ENCODE measurements around the gene CDK16. TPM values are rescaled to one million over a fixed set of nuclear protein-coding genes. Genes with fewer than 3 reads are reported as not detected.
"Not testable (repeated sequence)": the region's sequence is repeated elsewhere in the genome, so short reads cannot be mapped to it uniquely, and the experiment has no call there.

Gene CDK16
- total RNA-seq, 4 donors from 2014 or later: 70.5 to 90.1 (median 88.0) TPM

DNA sequence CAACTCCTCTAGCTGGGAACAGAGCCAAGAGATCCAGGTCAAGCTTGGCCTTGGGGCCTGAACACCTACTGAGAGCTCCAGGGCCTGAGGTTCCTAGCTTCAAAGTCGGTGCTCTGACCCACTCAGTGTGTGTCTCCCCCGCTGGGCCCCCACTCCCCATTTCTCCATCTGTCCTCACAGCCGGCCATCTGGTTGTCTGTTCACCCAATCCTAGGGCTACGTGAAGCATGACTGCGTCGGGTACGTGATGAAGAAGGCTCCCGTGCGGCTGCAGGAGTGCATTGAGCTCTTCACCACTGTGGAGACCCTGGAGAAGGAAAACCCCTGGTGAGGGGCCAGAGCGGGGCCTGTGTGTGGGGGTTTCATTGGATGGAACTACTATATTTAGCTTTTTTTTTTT is 26.7 kb downstream of the CDK16 start:
- no peak overlapping the region for H3K4me3 ChIP-seq
- DNase-seq (ENCODE audit: low spot score in 2 of 2): no peak
- no peaks in the 10 kb centered on the region for H3K9me3 ChIP-seq
- WGBS: 89% methylated on average over 10 of the region's 10 CpGs
- TF ChIP-seq EP300 (IDR thresholded peaks at IDR 0.05) (no peak), POLR2A (IDR thresholded peaks at IDR 0.05) (no peak), POLR2AphosphoS5 (IDR thresholded peaks at IDR 0.05) (no peak)
- TF ChIP-seq, protein P1, sequence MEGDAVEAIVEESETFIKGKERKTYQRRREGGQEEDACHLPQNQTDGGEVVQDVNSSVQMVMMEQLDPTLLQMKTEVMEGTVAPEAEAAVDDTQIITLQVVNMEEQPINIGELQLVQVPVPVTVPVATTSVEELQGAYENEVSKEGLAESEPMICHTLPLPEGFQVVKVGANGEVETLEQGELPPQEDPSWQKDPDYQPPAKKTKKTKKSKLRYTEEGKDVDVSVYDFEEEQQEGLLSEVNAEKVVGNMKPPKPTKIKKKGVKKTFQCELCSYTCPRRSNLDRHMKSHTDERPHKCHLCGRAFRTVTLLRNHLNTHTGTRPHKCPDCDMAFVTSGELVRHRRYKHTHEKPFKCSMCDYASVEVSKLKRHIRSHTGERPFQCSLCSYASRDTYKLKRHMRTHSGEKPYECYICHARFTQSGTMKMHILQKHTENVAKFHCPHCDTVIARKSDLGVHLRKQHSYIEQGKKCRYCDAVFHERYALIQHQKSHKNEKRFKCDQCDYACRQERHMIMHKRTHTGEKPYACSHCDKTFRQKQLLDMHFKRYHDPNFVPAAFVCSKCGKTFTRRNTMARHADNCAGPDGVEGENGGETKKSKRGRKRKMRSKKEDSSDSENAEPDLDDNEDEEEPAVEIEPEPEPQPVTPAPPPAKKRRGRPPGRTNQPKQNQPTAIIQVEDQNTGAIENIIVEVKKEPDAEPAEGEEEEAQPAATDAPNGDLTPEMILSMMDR (IDR thresholded peaks at IDR 0.05): no peak
- no peaks in the 10 kb centered on the region for H3K27me3 ChIP-seq
- no peaks in the 10 kb centered on the region for H3K4me1 ChIP-seq
- no peak overlapping the region for H3K27ac ChIP-seq
- peaks cover 42% of the 10 kb centered on the region for H3K36me3 ChIP-seq

DNA sequence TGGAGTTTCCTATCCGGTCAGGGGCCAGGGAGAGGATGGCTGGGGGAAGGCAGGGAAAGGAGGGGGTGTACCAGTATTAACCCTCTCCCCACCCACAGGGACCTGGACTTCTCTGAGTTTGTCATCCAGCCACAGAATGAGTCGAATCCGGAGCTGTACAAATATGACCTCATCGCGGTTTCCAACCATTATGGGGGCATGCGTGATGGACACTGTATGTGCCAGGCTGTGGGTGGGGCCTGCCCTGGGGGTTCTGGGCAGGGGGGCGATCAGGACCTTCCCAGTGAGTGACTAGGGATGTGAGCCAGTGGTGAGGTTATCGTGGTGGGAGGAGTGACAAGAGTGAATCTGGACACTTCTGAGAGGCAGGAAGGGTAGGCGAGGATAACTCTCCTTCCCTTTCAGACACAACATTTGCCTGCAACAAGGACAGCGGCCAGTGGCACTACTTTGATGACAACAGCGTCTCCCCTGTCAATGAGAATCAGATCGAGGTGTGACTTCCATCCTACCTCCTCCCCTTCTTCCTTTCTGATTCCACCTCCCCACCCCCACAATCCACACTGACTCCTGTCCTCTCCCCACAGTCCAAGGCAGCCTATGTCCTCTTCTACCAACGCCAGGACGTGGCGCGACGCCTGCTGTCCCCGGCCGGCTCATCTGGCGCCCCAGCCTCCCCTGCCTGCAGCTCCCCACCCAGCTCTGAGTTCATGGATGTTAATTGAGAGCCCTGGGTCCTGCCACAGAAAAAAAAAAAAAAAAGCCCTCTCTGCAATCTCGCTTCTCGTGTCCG is 28.9 kb downstream of the CDK16 start:
- Histone ChIP-seq H3K4me3 (no peak overlapping the region), H3K9me3 (no peaks in the 10 kb centered on the region), H3K27ac (no peak overlapping the region), H3K27me3 (no peaks in the 10 kb centered on the region), H3K36me3 (peaks cover 20% of the 10 kb centered on the region), H3K4me1 (no peaks in the 10 kb centered on the region)
- WGBS: 84% methylated on average over 23 of the region's 23 CpGs
- TF ChIP-seq EP300 (IDR thresholded peaks at IDR 0.05): no peak
- no peak for TF ChIP-seq POLR2AphosphoS5 (IDR thresholded peaks at IDR 0.05)
- no peak for TF ChIP-seq POLR2A (IDR thresholded peaks at IDR 0.05)
- TF ChIP-seq, protein P1 (IDR thresholded peaks at IDR 0.05): no peak
- DNase-seq (ENCODE audit: low spot score in 2 of 2): no peak

DNA sequence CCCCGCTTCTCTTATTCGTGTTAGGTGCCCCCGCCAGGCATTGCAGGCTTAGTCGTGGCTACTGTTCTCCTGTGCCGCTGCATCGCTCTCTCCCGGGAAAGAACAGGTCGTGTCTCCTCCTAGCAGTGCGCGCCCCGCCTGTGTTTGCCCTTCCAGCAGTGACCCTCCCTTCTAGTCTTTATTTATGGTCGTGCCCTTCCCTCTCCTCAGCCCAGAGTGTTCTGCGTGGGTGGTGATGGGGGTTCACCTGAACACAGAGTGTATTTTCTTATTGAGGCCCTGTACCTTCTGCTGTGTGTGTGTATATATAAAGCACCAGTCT is 29.5 kb downstream of the CDK16 start:
- 74% methylated on average over 13 of the region's 13 CpGs for WGBS
- no peak overlapping the region for H3K27ac ChIP-seq
- H3K27me3 ChIP-seq: no peaks in the 10 kb centered on the region
- TF ChIP-seq POLR2A (IDR thresholded peaks at IDR 0.05) (no peak), POLR2AphosphoS5 (IDR thresholded peaks at IDR 0.05) (no peak), EP300 (IDR thresholded peaks at IDR 0.05) (no peak)
- TF ChIP-seq, protein P1 (IDR thresholded peaks at IDR 0.05): no peak
- no peaks in the 10 kb centered on the region for H3K4me1 ChIP-seq
- peaks cover 16% of the 10 kb centered on the region for H3K36me3 ChIP-seq
- no peak overlapping the region for H3K4me3 ChIP-seq
- H3K9me3 ChIP-seq: no peaks in the 10 kb centered on the region
- DNase-seq (ENCODE audit: low spot score in 2 of 2): no peak

DNA sequence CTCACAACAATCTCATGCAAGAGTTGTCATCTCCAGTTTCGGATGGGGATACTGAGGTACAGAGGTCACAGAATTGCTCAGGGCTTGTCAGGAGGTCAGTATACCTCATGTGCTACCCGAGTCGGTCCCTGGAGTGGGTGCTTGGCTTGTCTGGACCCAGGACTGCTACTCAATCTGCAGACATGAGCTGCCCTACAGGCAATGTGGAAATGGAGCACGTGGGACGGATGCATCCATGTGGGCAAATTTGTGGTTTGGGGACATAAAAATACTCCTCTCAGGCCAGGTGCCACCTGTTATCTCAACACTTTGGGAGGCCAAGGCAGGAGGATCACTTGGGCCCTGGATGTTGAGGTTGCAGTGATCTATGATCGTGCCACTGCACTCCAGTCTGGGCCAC is 30.1 kb downstream of the CDK16 start:
- H3K4me3 ChIP-seq: no peak overlapping the region
- H3K36me3 ChIP-seq: peaks cover 16% of the 10 kb centered on the region
- TF ChIP-seq EP300 (IDR thresholded peaks at IDR 0.05): no peak
- TF ChIP-seq POLR2A (IDR thresholded peaks at IDR 0.05): no peak
- TF ChIP-seq, protein P1 (IDR thresholded peaks at IDR 0.05): no peak
- no peak for TF ChIP-seq POLR2AphosphoS5 (IDR thresholded peaks at IDR 0.05)
- H3K9me3 ChIP-seq: no peaks in the 10 kb centered on the region
- WGBS: 84% methylated on average over 6 of the region's 6 CpGs
- no peaks in the 10 kb centered on the region for H3K27me3 ChIP-seq
- DNase-seq (ENCODE audit: low spot score in 2 of 2): no peak
- H3K27ac ChIP-seq: no peak overlapping the region
- no peaks in the 10 kb centered on the region for H3K4me1 ChIP-seq

DNA sequence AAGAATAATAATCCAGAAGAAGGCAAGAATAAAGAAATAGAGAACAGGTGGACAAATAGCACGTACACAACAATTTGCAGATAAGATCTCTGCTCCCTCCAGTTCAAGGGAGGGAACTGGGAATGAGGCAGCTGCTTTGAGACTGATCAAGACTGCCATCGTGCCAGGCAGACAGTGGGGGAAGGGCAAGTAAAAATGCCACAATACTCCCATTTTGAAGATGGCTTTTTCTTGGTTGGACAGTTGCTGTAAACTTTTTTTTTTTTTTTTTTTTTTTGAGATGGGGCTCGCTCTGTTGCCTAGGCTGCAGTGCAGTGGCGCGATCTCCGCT is 31.5 kb downstream of the CDK16 start:
- no peaks in the 10 kb centered on the region for H3K9me3 ChIP-seq
- H3K4me1 ChIP-seq: no peaks in the 10 kb centered on the region
- peaks cover 6% of the 10 kb centered on the region for H3K36me3 ChIP-seq
- no peak overlapping the region for H3K27ac ChIP-seq
- TF ChIP-seq, protein P1 (IDR thresholded peaks at IDR 0.05): no peak
- TF ChIP-seq EP300 (IDR thresholded peaks at IDR 0.05): no peak
- no peak for TF ChIP-seq POLR2AphosphoS5 (IDR thresholded peaks at IDR 0.05)
- no peak for TF ChIP-seq POLR2A (IDR thresholded peaks at IDR 0.05)
- H3K27me3 ChIP-seq: no peaks in the 10 kb centered on the region
- WGBS: 88% methylated on average over 6 of the region's 6 CpGs
- no peak for DNase-seq (ENCODE audit: low spot score in 2 of 2)
- no peak overlapping the region for H3K4me3 ChIP-seq

DNA sequence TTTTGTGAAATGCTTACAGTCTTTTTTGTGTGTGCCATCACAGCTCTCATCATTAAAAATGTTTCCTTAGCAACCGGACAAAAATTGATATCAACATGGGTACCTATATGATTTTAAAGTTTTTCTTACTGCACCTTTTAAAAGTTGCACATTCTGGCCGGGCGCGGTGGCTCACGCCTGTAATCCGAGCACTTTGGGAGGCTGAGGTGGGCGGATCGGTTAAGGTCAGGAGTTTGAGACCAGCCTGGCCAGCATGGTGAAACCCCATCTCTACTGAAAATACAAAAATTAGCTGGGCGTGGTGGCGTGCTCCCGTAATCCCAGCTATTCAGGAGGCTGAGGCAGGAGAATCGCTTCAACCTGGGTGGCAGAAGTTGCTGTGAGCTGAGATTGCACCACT is 39.1 kb downstream of the CDK16 start:
- not testable (repeated sequence) for H3K27me3 ChIP-seq; DNase-seq (ENCODE audit: low spot score in 2 of 2); H3K27ac ChIP-seq; H3K4me1 ChIP-seq; H3K9me3 ChIP-seq; H3K36me3 ChIP-seq; H3K4me3 ChIP-seq
- WGBS: 93% methylated on average over 12 of the region's 12 CpGs

All from suprapubic skin (tissue), 4 donors.